HepG2 (cell line): ENCODE measurements around the gene RAPSN. TPM values are rescaled to one million over a fixed set of nuclear protein-coding genes. Genes with fewer than 3 reads are reported as not detected.

Experiments used
- ADNP ChIP-seq: sonication (generic); formaldehyde crosslinking; IDR thresholded peaks from 2 replicates; pipeline ENCODE4 v1.4.0; 2020; ENCODE audit warnings: missing genetic modification reagents
- CEBPB ChIP-seq: IDR thresholded peaks from 2 replicates; pipeline ENCODE4 v1.6.1; 2011; ENCODE audit warnings: low read depth, low read length, improper control_type of control experiment, borderline replicate concordance
- HMGXB4 ChIP-seq, 2 experiments: sonication (generic) in 1 of 2; formaldehyde crosslinking in 1 of 2; IDR thresholded peaks; 2 replicates each; pipeline versions ENCODE4 v1.4.0 to v1.6.1; 2018 to 2020; ENCODE audit warnings: missing genetic modification reagents in 2 of 2, borderline replicate concordance in 1 of 2, low read depth in 1 of 2, mild to moderate bottlenecking in 1 of 2, missing biosample characterization in 1 of 2
- HNF1B ChIP-seq: sonication (generic); formaldehyde crosslinking; IDR thresholded peaks from 2 replicates; pipeline ENCODE4 v1.5.1; 2020; ENCODE audit warnings: mild to moderate bottlenecking, moderate library complexity, missing genetic modification reagents
- IKZF5 ChIP-seq: IDR thresholded peaks from 2 replicates; pipeline ENCODE4 v1.6.1; 2018; ENCODE audit warnings: missing genetic modification reagents, mild to moderate bottlenecking, missing compliant biosample characterization
- IRF2 ChIP-seq: IDR thresholded peaks from 2 replicates; pipeline ENCODE4 v1.6.1; 2018; ENCODE audit warnings: missing genetic modification reagents, missing compliant biosample characterization
- PAXIP1 ChIP-seq: sonication (generic); formaldehyde crosslinking; conservative IDR thresholded peaks from 2 replicates; pipeline ENCODE4 v1.4.0; 2020; ENCODE audit warnings: mild to moderate bottlenecking, missing genetic modification reagents, moderate library complexity
- RXRB ChIP-seq: IDR thresholded peaks from 2 replicates; pipeline ENCODE4 v1.6.1; 2016; ENCODE audit warnings: borderline replicate concordance, missing genetic modification reagents, missing compliant biosample characterization
- TFE3 ChIP-seq: IDR thresholded peaks from 2 replicates; pipeline ENCODE4 v1.6.1; 2016
- THAP11 ChIP-seq: IDR thresholded peaks from 2 replicates; pipeline ENCODE4 v1.6.1; 2016; ENCODE audit warnings: missing biosample characterization, missing genetic modification reagents
- ZNF280D ChIP-seq: sonication (generic); formaldehyde crosslinking; IDR thresholded peaks from 2 replicates; pipeline ENCODE4 v1.5.1; 2020; ENCODE audit warnings: mild to moderate bottlenecking, missing genetic modification reagents
- ZNF501 ChIP-seq: sonication (generic); formaldehyde crosslinking; IDR thresholded peaks from 2 replicates; pipeline ENCODE4 v1.5.1; 2020; ENCODE audit warnings: mild to moderate bottlenecking, moderate library complexity, missing genetic modification reagents
- ZNF580 ChIP-seq: IDR thresholded peaks from 2 replicates; pipeline ENCODE4 v1.6.1; 2016; ENCODE audit warnings: low read depth, borderline replicate concordance
- ZNF772 ChIP-seq: sonication (generic); formaldehyde crosslinking; IDR thresholded peaks from 2 replicates; pipeline ENCODE4 v1.5.0; 2020; ENCODE audit warnings: mild to moderate bottlenecking, missing genetic modification reagents
- polyA plus RNA-seq, 8 experiments: library from polyadenylated mRNA; depleted of rRNA in 3 of 8; stranded (reverse) in 7 of 8; unstranded in 1 of 8; fragments of >200 nt; fragmentation: Illumina TruSeq in 4 of 8; extraction: Trizol in 4 of 8; gene quantifications; 2 replicates each; pipeline versions ENCODE4 v1.2.1 to v1.2.3, GENCODE V29; 2011 to 2016; ENCODE audit warnings: low read depth in 4 of 8, missing spikeins in 1 of 8, mixed read lengths in 1 of 8; ENCODE audit not compliant: insufficient read depth in 1 of 8
- total RNA-seq, 5 experiments: library from RNA; depleted of rRNA; stranded (reverse); fragments of >200 nt; fragmentation: Illumina TruSeq; extraction: Trizol; gene quantifications; 2 replicates each; pipeline ENCODE4 v1.2.3, GENCODE V29; 2016; ENCODE audit warnings: low read depth in 1 of 5

The RAPSN gene
- total and polyA plus RNA-seq, 2 of the 13 experiments (the other 11 are each of a cell fraction or from before 2014, with no cell fraction given) = 0.15 to 1.2 TPM

GRCh38 chr11:47454258-47454671, 5.3 kb upstream of the RAPSN start (continued):
- peak; percentile 78; the same call in 1 of the 2 replicates for TF ChIP-seq IKZF5 (CRISPR knock-in tag)
- TF ChIP-seq HNF1B (CRISPR knock-in tag) = peak; percentile 65; the same call in 1 of the 2 replicates
- 0 out of 2 replicates have a peak, but pooled peaks have one; percentile 49 for TF ChIP-seq RXRB (CRISPR knock-in tag)
- 0 out of 2 replicates have a peak, but pooled peaks have one; percentile 38 for TF ChIP-seq IRF2
- peak in 1 of 2 experiments; percentile 48; a peak in 2 of 4 replicates for TF ChIP-seq HMGXB4 (CRISPR knock-in tag; IDR thresholded peaks at IDR 0.05; ENCODE audit: borderline replicate concordance in 1 of 2, low read depth in 1 of 2)
- TF ChIP-seq ADNP (CRISPR knock-in tag) = peak; percentile 65; the same call in 1 of the 2 replicates
- TF ChIP-seq TFE3 = 0 out of 2 replicates have a peak, but pooled peaks have one; percentile 40
- TF ChIP-seq ZNF580 (CRISPR knock-in tag) = peak; percentile 37; the same call in 1 of the 2 replicates
- peak; percentile 25; the same call in 1 of the 2 replicates for TF ChIP-seq ZNF501 (CRISPR knock-in tag)
- TF ChIP-seq CEBPB = peak; percentile 51; the same call in 1 of the 2 replicates
- 0 out of 2 replicates have a peak, but pooled peaks have one; percentile 19 for TF ChIP-seq PAXIP1
- TF ChIP-seq THAP11 (CRISPR knock-in tag) = peak; percentile 78
- TF ChIP-seq ZNF280D (CRISPR knock-in tag) = peak; percentile 44; the same call in 1 of the 2 replicates
- TF ChIP-seq ZNF772 = 0 out of 2 replicates have a peak, but pooled peaks have one; percentile 15
